8988T (cell line): Measurements from ENCODE around the gene PPFIBP2.
"Not testable (repeated sequence)": the region's sequence is repeated elsewhere in the genome, so short reads cannot be mapped to it uniquely, and the experiment has no call there.

Source experiments
- DNase-seq: peaks from one replicate; pipeline ENCODE4 v3.0.0; 2011

PPFIBP2 gene

GRCh38 chr11:7500251-7500650 lies 13.5 kb upstream of the PPFIBP2 start:
- no peak for DNase-seq

DNA sequence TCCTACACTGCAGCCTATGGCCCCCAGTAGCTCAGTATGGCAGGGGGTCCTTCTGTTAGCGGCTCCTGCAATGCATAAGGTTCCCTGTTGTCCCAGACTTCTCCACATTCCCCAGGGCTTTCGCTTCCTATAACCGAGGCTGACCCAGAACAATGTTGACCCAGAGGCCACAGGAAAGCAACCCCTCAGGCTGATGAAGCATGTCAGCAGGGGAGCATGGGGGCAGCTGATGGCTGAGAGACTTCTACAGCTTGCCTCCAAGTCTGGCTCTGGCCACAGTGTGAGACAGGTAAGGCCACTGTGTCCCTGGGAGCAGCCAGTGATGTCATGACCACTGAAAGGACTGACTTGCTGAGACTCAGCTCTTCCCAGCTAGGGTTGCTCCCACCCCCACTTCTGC lies 12.5 kb upstream of the PPFIBP2 start:
- no peak for DNase-seq

GRCh38 chr11:7501894-7502293 lies 11.9 kb upstream of the PPFIBP2 start:
- no peak for DNase-seq

DNA sequence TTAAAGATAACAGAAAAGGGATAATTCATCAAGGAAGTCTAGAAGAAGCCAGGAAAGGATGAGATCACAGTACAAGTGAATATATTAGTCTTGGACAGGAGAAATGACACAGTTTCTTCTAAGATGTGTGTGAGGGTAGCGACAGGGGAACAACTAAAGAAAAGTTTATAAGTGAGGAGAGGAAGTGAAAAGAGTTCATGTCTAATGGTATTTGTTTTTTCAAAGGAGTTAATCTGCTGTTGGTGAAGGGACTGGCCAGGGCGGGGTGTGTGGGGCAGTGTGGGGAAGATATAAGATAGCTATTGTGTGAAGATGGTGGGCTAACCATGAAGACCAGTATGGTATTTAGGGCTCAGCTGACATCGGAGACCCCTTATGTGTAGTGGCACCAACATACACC lies 7.6 kb upstream of the PPFIBP2 start:
- DNase-seq = no peak

DNA sequence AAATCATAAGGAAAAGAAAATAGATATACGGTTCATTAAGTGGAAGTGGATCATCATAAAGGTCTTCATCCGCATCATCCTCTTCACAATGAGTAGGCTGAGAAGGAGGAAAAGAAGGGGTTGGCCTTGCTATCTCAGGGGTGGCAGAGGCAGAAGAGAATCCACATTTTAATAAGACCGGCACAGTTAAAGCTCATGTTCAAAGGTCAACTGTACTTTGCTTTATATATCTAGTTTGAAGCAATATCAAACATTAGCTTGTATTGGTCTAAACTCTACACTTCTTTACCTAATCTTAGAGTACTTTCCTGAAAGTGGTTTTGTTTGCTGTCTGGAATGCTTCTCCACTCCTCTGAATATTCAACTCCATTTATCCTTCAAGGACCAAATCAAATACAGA lies 5.7 kb upstream of the PPFIBP2 start:
- DNase-seq = no peak

GRCh38 chr11:7509966-7510365 lies 3.8 kb upstream of the PPFIBP2 start:
- DNase-seq = no peak

DNA sequence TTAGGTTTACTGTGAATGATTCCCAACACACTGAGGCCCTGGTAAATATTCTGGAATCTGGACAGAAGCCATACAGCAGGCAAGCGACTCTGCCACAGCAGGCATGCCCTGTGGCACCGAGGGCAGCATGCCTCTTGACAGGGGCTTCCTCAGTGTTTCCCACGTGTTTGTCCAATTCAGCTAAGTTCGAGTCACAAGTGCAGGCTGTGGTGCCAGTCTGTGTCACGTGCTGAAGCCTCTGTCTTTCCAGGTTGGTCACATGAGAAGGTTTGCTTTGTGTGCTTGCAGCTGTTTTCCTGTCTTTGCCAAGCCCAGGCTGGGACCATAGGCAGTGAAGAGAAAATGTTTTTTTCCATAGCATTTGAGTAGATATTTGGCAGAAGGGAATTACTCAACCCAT lies 2.4 kb upstream of the PPFIBP2 start:
- DNase-seq = no peak

- DNase-seq = peak; percentile 38
These were observed 1.1 kb upstream of the PPFIBP2 start for GRCh38 chr11:7512525-7513233.

GRCh38 chr11:7514099-7514591 lies 346 bp downstream of the PPFIBP2 start:
- peak; percentile 41 for DNase-seq

- no peak for DNase-seq
These were observed 1.7 kb downstream of the PPFIBP2 start for GRCh38 chr11:7515447-7515886.

DNA sequence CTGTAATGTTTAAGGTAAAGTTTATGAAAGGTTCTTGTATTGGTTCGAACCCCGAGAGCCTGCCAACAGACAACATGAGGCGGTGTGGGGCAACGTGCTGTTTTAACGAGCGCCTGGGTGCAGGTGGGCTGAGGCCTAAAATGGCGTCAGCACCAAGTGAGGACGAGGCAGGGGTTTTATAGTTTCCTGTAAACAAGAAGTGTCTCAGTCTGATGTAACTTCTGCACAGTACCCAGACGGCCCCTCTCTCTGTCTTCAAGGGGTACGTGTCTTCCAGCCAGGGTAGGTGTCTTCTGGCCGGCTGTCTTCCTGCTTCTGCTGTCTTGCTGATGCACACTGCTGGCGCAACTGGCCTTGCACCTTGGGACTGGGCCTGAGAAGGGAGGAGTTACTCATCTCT lies 2.7 kb downstream of the PPFIBP2 start:
- no peak for DNase-seq

GRCh38 chr11:7517743-7518142 lies 3.9 kb downstream of the PPFIBP2 start:
- not testable (repeated sequence) for DNase-seq

- no peak for DNase-seq
These were observed 5.2 kb downstream of the PPFIBP2 start for GRCh38 chr11:7518811-7519562.

DNA sequence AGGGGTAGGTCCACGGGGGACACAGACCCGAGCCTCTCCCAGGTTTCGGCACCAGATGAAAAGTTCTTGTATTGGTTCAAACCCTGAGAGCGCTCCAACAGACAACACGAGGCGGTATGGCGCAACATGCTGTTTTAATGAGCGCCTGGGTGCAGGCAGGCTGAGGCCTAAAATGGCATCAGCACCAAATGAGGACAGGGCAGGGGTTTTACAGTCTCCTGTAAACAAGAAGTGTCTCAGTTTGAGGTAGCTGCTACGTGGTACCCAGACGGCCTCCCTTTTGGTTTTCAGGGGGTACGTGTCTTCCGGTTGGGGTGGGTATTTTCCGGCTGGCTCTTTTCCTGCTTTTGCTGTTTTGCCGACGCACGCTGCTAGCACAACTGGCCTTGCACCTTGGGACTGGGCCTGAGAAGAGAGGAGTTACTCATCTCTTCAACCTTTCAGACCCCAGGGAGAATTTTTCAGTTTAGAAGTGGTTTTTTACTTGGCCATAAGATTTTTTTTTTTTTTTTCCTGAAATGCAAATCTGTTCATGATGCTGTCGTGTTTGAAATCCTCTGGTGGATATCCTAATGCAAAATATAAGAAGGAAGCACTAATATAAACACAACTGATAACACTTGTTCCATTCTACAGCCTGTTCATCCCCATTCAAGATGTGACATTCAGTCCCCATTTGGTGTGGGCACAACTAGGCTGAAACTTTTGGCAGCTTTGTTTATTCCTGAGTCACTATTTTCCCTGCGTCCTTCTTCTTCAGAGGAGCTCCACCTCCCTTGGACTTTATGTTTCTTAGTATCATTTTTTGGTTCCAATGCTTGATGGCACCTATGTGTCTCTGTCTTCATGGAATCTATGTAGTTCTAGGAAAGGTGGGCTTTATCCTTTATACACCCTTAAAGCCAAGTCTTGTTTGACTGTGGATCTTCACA lies 6.5 kb downstream of the PPFIBP2 start:
- DNase-seq = no peak

DNA sequence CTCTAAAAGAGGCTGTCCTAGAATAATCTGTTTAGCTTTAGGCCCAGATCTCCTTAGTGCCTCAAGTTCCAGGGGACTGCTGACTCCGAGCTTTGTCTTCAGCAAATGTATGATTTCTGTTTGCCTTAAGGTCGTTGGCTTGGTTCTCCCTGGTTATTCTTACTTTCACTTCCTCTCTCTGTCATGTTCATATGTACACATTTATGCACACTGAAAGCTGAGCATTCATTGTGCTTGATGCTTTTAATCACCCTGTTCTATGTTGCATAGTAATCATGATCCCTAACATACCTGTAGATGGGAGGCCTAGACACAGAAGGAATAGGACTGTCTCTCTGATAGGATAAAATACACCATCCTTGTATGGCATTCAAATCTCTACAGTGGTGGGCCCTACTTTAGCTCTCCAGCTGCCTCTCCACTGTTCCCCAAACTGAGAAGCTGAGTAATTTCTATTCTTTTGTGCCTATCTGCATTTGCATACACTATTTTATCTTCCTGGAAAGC lies 7.2 kb downstream of the PPFIBP2 start:
- DNase-seq = no peak

DNA sequence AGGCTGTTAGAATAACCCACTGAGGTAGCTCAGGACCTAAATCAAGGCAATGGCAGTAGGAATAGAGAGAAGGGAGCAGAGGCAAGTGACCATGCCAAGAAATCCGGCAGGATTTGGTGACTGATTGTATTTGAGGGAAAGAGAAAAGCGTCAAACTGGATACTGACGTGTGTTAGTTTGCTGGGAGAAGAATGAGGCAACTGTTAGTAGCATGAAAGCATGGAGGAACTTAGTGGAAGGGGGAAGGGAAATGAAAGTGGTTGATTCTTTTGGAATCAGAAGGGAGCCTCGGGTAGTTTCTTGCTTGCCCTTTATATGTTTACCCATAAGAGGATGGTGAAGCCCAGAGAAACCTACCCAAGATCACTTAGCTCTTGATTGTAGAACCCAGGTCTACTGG lies 8.3 kb downstream of the PPFIBP2 start:
- no peak for DNase-seq

GRCh38 chr11:7522546-7522945 lies 8.7 kb downstream of the PPFIBP2 start:
- no peak for DNase-seq

DNA sequence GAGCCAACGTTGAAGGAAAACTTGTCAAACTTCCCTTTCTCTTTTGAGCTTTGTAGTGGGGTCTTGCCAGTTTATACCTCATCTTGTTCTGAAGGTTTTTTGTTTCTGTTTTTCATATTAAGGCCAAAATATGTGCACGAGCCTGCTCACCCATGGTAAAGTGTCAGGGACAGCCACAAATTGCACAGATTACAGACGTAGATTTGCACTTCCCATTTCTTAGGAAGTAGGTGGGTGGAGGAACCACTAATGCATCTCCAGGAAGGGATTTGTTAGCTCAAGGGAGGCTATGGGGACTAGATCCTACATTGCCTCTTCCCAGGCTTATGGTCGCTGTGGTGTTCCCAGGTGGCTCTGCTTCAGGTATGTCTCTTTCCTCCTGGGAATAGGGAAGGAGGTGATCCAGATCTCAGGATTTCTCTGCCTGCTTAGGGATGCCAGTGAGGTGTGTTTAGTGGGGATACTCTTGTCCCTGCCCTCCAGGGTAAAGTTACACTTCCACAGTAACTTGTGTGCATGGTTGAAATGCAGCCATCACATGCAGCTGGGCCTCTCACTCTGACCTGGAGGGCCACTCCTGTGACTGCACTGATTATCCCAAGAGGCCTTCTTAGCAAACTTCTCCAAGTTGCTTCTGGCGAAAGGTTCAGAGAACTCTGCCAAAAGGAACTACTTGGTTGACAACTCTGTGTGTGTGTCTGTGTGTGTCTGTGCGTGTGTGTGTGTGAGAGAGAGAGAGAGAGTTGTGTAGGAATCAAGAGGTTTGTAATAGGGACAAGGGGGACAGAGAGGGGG lies 9.8 kb downstream of the PPFIBP2 start:
- DNase-seq = no peak

DNA sequence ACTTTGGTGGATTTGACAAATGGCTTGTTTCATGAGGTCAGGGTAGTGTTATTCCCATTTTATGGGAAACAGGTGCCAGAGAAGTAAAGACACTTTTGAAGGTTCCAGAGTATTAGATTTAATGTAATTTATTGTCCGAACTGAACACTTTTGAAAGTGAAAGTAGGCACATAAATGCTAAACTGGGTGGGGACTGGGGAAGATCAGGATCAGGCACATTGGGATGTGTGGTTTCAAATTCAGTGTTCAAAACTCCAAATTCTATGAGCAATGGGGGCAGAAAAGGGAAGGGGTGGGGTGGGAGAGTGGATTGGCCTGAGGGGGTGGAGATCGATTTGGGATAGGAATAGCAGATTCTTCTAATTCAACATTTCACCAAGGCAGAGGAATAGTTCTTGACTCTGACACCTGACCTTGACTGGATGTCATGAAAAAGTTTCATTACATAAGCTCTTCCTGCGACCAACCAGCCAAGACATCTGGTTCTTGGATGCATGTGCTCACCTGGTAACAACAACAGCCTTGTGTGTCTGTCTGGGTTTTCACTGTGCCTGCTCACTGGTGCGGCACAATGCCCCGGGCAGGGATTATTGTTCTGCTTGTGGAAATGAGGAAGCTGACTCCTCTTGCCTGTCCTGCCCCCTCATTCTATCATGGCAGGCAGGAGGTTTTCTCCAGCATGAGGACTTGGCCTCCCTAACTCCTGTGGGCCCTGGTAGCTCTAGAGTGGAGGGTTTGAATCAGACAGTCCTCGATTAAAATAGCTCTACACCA lies 10.8 kb downstream of the PPFIBP2 start:
- DNase-seq = no peak

- DNase-seq = no peak
These were observed 11.6 kb downstream of the PPFIBP2 start for GRCh38 chr11:7525424-7525823.

GRCh38 chr11:7527029-7527428 lies 13.2 kb downstream of the PPFIBP2 start:
- DNase-seq = no peak
